Caki2 (cell line): Measurements from ENCODE around the gene FLNC. TPM values are rescaled to one million over a fixed set of nuclear protein-coding genes. Genes with fewer than 3 reads are reported as not detected.

Experiments
- DNase-seq: peaks from one replicate; pipeline ENCODE4 v3.0.0-alpha.2; 2015; ENCODE audit warnings: low read depth
- in situ Hi-C: cut with HindIII; loops from 2 replicates; pipeline ENCODE4 v1.10.0; 2016; ENCODE audit warnings: low sequenced_read_pairs, low pct_unique_long_range_greater_than_20kb, mixed read lengths
- total RNA-seq: library from RNA; depleted of rRNA; stranded (reverse); fragments of >200 nt; shearing (Covaris generic); gene quantifications from 2 replicates; pipeline ENCODE4 v1.2.3, GENCODE V29; 2014; ENCODE audit warnings: low replicate concordance

FLNC gene
- total RNA-seq, 1 experiment from 2014 or later = not detected

DNA sequence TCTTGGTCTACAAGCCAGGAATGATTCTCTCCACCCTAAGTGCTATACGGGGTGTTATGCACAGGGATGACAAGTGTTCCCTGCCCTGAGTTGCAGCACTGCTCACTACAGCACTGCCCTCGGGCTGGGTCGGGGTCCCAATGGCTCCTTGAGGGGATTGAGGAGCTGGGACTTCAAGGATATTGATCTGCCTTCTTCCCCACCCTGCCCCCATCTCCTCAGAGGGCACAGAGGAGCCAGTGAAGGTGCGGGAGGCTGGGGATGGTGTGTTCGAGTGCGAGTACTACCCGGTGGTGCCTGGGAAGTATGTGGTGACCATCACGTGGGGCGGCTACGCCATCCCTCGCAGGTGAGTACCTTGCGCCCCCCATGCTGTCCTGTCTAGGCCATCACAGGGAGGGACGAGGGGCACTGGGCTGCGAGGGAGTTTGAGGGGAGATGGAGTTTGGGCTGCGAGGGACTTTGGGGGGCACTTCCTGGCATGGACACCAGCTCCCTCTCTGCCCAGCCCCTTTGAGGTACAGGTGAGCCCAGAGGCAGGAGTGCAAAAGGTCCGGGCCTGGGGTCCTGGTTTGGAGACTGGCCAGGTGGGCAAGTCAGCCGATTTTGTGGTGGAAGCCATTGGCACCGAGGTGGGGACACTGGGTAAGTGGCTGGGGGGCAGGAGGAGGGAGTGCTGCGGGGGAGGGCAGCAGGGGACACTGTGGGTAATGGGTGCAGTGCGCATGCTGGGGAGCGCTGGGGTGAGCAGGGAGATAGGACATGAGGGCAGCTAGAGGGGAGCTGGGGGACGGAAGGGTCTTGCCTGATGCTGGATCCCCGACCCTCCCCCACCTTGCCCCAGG, 10.3 kb downstream of the FLNC start:
- no peak for DNase-seq
- in situ Hi-C loops = no loop called here

DNA sequence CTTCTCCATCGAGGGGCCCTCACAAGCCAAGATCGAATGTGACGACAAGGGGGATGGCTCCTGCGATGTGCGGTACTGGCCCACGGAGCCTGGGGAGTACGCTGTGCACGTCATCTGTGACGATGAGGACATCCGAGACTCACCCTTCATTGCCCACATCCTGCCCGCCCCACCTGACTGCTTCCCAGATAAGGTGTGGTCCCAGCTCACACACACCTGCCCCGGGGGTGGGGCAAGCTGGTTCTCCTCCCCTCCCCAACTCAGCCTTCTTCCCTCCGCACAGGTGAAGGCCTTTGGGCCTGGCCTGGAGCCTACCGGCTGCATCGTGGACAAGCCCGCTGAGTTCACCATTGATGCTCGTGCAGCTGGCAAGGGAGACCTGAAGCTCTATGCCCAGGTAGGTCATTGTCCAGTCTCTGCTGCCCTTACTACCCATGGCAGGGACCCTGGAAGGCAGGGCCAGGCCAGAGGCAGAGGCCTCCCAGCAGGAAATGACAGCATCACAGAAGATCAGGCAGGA, 11.0 kb downstream of the FLNC start:
- in situ Hi-C loops = no loop called here
- no peak for DNase-seq

GRCh38 chr7:128841921-128842673, 11.9 kb downstream of the FLNC start:
- in situ Hi-C loops = no loop called here
- no peak for DNase-seq

GRCh38 chr7:128842674-128843641, 12.8 kb downstream of the FLNC start:
- in situ Hi-C loops = no loop called here
- DNase-seq = no peak

DNA sequence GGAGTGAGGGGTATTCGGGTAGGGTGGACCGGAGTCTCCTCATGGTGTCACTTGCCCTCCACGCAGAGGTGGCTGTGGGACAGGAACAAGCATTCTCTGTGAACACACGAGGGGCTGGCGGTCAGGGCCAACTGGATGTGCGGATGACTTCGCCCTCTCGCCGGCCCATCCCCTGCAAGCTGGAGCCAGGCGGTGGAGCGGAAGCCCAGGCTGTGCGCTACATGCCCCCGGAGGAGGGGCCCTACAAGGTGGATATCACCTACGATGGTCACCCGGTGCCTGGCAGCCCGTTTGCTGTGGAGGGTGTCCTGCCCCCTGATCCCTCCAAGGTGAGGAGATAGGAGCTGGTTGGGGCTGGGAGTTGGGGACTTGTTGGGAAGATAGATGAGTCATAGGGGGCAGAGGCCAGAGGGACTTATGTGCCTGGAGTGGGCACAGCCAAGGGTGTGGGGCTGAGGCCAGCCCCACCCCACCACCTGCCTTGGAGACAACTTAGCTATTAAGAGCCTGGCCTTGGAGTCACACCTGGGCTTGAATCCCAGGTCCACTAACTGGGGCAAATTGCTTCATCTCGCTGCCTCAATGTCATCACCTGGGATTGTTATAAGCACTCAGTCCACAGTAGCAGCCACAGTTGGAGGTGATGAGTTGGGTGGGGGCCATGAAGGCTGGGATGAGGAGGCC, 13.9 kb downstream of the FLNC start:
- DNase-seq = no peak
- in situ Hi-C loops = no loop called here

DNA sequence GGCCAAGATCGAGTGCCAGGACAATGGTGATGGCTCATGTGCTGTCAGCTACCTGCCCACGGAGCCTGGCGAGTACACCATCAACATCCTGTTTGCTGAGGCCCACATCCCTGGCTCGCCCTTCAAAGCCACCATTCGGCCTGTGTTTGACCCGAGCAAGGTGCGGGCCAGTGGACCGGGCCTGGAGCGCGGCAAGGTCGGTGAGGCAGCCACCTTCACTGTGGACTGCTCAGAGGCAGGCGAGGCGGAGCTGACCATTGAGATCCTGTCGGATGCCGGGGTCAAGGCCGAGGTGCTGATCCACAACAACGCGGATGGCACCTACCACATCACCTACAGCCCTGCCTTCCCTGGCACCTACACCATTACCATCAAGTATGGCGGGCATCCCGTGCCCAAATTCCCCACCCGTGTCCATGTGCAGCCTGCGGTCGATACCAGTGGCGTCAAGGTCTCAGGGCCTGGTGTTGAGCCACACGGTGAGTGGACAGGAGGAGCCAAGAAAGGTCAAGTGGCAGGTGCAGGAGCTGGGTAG, 14.6 kb downstream of the FLNC start:
- DNase-seq = no peak
- in situ Hi-C loops = no loop called here

DNA sequence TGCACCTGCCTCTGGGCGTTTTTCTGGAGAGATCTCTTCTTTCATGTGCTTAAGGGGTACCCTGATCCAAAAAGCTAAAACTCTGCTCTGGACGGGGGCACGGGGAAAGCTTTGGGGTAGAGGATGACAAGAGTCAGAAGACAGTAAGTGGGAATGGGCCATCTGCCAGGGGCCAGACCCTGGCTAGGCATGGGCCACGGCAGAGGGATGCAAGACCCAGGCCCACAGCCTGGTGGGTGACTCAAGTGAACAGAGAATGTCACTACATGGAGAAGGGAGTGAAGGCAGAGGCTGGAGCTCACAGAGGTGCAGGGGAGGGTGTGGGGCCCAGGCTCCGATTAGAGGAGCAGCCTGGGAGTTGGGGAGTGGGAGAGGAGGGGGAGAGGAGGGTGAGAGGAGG, 15.3 kb downstream of the FLNC start:
- DNase-seq = no peak
- in situ Hi-C loops = no loop called here

DNA sequence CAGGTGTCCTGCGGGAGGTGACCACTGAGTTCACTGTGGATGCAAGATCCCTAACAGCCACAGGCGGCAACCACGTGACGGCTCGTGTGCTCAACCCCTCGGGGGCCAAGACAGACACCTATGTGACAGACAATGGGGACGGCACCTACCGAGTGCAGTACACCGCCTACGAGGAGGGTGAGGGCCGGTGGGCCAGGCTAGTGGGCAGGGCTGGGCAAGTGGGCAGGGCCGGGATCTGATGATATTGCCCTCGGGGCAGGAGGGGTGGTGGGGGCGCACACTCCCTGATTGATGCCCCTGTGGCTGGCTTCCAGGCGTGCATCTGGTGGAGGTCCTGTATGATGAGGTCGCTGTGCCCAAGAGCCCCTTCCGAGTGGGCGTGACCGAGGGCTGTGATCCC, 15.8 kb downstream of the FLNC start:
- in situ Hi-C loops = no loop called here
- DNase-seq = no peak

DNA sequence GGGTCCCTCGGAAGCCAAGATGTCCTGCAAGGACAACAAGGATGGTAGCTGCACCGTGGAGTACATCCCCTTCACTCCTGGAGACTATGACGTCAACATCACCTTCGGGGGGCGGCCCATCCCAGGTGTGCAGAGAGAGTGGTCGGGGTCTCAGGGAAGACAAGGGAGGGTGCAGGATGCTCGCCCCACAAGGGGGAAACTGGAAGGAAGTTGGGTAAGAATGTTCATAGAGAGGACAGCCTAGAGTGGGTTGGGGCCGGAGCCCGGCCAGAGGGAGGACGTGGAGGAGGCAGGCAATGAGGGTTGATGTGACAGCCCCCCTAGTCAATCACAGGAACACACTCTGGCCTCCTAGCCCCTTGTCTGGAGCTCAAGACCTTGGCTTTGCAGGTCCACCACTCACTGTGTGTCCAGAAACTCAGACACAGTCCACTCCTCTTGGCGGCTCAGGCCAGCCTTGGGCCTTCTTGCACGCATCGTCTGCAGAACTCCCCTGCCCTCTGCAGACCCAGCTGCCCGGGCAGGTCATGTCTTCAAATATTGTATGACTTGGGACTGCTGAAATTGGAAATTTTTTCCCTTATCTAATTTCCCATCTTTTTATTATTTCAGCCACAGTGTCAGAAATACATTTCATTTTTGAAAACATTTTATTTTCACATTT, 16.7 kb downstream of the FLNC start:
- in situ Hi-C loops = no loop called here
- no peak for DNase-seq

GRCh38 chr7:128847721-128848211, 17.6 kb downstream of the FLNC start:
- DNase-seq = no peak
- in situ Hi-C loops = no loop called here

GRCh38 chr7:128848289-128849155, 18.3 kb downstream of the FLNC start:
- in situ Hi-C loops = no loop called here
- DNase-seq = no peak

GRCh38 chr7:128849156-128849515, 18.9 kb downstream of the FLNC start:
- in situ Hi-C loops = no loop called here

GRCh38 chr7:128849804-128850490, 19.7 kb downstream of the FLNC start:
- in situ Hi-C loops = no loop called here
- DNase-seq = no peak

More at GRCh38 chr7:128849156-128849515, 18.9 kb downstream of the FLNC start:
- no peak for DNase-seq

DNA sequence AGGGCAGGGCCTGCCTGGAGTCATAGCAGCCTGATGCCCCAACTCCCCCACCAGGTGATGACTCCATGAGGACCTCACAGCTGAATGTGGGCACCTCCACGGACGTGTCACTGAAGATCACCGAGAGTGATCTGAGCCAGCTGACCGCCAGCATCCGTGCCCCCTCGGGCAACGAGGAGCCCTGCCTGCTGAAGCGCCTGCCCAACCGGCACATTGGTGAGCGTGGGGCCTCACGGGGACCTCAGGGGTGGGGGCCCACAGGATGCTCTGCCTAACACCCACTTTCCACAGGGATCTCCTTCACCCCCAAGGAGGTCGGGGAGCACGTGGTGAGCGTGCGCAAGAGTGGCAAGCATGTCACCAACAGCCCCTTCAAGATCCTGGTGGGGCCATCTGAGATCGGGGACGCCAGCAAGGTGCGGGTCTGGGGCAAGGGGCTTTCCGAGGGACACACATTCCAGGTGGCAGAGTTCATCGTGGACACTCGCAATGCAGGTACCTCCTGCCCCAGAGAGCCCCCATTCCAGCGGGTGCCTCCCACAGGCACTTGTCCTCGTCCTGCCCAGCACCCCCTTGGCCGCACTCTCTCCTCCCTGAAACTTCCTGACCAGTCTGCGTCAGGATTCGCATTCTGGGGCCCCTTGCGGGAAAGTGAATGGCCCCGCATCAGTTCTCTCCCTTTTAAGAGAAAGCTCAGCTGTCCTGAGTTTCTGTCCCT, 22.5 kb downstream of the FLNC start:
- in situ Hi-C loops = no loop called here
- DNase-seq = no peak

GRCh38 chr7:128853799-128854198, 23.6 kb downstream of the FLNC start:
- in situ Hi-C loops = no loop called here
- DNase-seq = no peak
